Measurements from ENCODE around the gene SYNDIG1.

DNA sequence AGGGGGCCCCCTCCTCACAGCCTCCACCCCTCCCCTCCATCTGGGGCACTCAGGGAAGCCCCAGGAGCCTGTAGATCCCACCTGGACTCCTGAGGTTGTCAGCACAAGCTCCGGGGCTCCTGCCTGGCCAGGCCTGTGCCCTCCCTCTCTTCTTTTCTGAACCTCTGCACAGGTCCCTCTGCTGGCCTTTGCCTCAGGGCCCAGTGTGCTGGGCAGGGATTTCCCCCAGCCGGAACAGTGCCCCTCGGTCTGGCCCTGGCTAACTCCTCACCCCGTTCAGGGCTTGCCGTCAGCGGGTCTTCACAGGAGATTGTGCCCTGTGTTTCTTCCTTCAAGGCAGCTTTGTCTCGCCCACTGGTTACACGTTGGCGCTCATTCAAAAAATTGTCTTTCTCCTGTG is 64.9 kb downstream of the SYNDIG1 start:
- TF ChIP-seq, protein P1, sequence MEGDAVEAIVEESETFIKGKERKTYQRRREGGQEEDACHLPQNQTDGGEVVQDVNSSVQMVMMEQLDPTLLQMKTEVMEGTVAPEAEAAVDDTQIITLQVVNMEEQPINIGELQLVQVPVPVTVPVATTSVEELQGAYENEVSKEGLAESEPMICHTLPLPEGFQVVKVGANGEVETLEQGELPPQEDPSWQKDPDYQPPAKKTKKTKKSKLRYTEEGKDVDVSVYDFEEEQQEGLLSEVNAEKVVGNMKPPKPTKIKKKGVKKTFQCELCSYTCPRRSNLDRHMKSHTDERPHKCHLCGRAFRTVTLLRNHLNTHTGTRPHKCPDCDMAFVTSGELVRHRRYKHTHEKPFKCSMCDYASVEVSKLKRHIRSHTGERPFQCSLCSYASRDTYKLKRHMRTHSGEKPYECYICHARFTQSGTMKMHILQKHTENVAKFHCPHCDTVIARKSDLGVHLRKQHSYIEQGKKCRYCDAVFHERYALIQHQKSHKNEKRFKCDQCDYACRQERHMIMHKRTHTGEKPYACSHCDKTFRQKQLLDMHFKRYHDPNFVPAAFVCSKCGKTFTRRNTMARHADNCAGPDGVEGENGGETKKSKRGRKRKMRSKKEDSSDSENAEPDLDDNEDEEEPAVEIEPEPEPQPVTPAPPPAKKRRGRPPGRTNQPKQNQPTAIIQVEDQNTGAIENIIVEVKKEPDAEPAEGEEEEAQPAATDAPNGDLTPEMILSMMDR (IDR thresholded peaks at IDR 0.05) = no peak
- TF ChIP-seq POLR2A (IDR thresholded peaks at IDR 0.05) = no peak
